Astrocyte (in vitro differentiated cells and primary cell): ENCODE measurements around the gene SYNGR1. TPM values are rescaled to one million over a fixed set of nuclear protein-coding genes. Genes with fewer than 3 reads are reported as not detected.

Experiments used
- DNase-seq: peaks from one replicate; pipeline ENCODE4 v3.0.0-alpha.2; 2010; ENCODE audit warnings: low read depth
- FAIRE-seq: peaks from 2 replicates; lab custom pipeline; 2011; peaks lifted over from hg19 to GRCh38; lab: Jason Lieb, UNC
- H2AFZ ChIP-seq: 2 replicates; pipeline ENCODE4 v1.6.0; 2012; ENCODE audit warnings: low read depth, low read length, inconsistent platforms
- H3K27ac ChIP-seq: 2 replicates; pipeline ENCODE4 v1.5.1; 2011; ENCODE audit warnings: low read depth, low read length, inconsistent platforms
- H3K27me3 ChIP-seq: 2 replicates; pipeline ENCODE4 v1.6.0; 2011; ENCODE audit warnings: low read length, inconsistent platforms; ENCODE audit not compliant: insufficient read depth
- H3K36me3 ChIP-seq: 2 replicates; pipeline ENCODE4 v1.5.1; 2011; ENCODE audit warnings: low read length, inconsistent platforms; ENCODE audit not compliant: insufficient read depth
- H3K4me1 ChIP-seq: 2 replicates; pipeline ENCODE4 v1.5.1; 2011; ENCODE audit warnings: low read length, inconsistent platforms; ENCODE audit not compliant: insufficient read depth
- H3K4me2 ChIP-seq: 2 replicates; pipeline ENCODE4 v1.6.0; 2012; ENCODE audit warnings: low read length, inconsistent platforms
- H3K4me3 ChIP-seq: 2 replicates; pipeline ENCODE4 v1.5.1; 2011; ENCODE audit warnings: low read depth, mild to moderate bottlenecking, low read length, inconsistent platforms; ENCODE audit not compliant: insufficient read depth
- H3K79me2 ChIP-seq: 2 replicates; pipeline ENCODE4 v1.6.0; 2012; ENCODE audit warnings: mild to moderate bottlenecking, low read length, inconsistent platforms; ENCODE audit not compliant: insufficient read depth
- H3K9ac ChIP-seq: 2 replicates; pipeline ENCODE4 v1.6.0; 2012; ENCODE audit warnings: mild to moderate bottlenecking, low read length, inconsistent platforms
- H3K9me3 ChIP-seq: 2 replicates; pipeline ENCODE4 v1.5.1; 2012; ENCODE audit warnings: low read depth, mild to moderate bottlenecking, low read length, inconsistent platforms; ENCODE audit not compliant: insufficient read depth
- H4K20me1 ChIP-seq: 2 replicates; pipeline ENCODE4 v1.6.0; 2012; ENCODE audit warnings: low read length, inconsistent platforms; ENCODE audit not compliant: insufficient read depth
- H3K27ac Mint-ChIP-seq: one replicate; pipeline ENCODE4 v1.8.0; 2021; ENCODE audit warnings: mild to moderate bottlenecking, mixed read lengths; ENCODE audit not compliant: unreplicated experiment
- H3K27me3 Mint-ChIP-seq: one replicate; pipeline ENCODE4 v1.8.0; 2021; ENCODE audit warnings: low read depth, mixed read lengths; ENCODE audit not compliant: unreplicated experiment
- H3K36me3 Mint-ChIP-seq: one replicate; pipeline ENCODE4 v1.8.0; 2021; ENCODE audit warnings: low read depth, mixed read lengths; ENCODE audit not compliant: unreplicated experiment
- H3K4me1 Mint-ChIP-seq: one replicate; pipeline ENCODE4 v1.8.0; 2021; ENCODE audit warnings: low read depth, mixed read lengths; ENCODE audit not compliant: unreplicated experiment
- H3K4me3 Mint-ChIP-seq: one replicate; pipeline ENCODE4 v1.8.0; 2021; ENCODE audit warnings: mild to moderate bottlenecking, moderate library complexity, mixed read lengths; ENCODE audit not compliant: unreplicated experiment
- H3K9me3 Mint-ChIP-seq: one replicate; pipeline ENCODE4 v1.8.0; 2021; ENCODE audit warnings: mild to moderate bottlenecking, mixed read lengths; ENCODE audit not compliant: unreplicated experiment
- CTCF ChIP-seq: IDR thresholded peaks from 2 replicates; pipeline ENCODE4 v1.5.1; 2011; ENCODE audit warnings: low read depth, mild to moderate bottlenecking, inconsistent platforms, low read length, moderate library complexity; ENCODE audit not compliant: insufficient read depth
- EZH2 ChIP-seq: IDR thresholded peaks from 2 replicates; pipeline ENCODE4 v1.6.1; 2012; ENCODE audit warnings: mild to moderate bottlenecking, low read length, inconsistent platforms; ENCODE audit not compliant: insufficient read depth
- total RNA-seq: library from RNA; stranded (reverse); gene quantifications from 2 replicates; pipeline ENCODE4 v1.2.1, GENCODE V29; 2021

SYNGR1 gene
- total RNA-seq, 1 donor from 2014 or later = 12.0 TPM

- FAIRE-seq = no peak
- TF ChIP-seq EZH2 (no peak), CTCF (peak; percentile 21)
- no peaks in the 10 kb centered on the region for H3K36me3 ChIP-seq
- H3K9ac ChIP-seq = peak overlapping the region; percentile 67
- H3K79me2 ChIP-seq = peaks cover 44% of the 10 kb centered on the region
- H3K9me3 ChIP-seq = no peaks in the 10 kb centered on the region
- peak overlapping the region; percentile 61 for H2AFZ ChIP-seq
- peaks cover 7% of the 10 kb centered on the region for H4K20me1 ChIP-seq
- Mint-ChIP-seq H3K36me3 (peaks cover 12% of the 10 kb centered on the region), H3K4me1 (peaks cover 7% of the 10 kb centered on the region), H3K27me3 (no peaks in the 10 kb centered on the region), H3K4me3 (no peak overlapping the region), H3K27ac (no peak overlapping the region), H3K9me3 (no peaks in the 10 kb centered on the region)
- peak overlapping the region; percentile 72 for H3K27ac ChIP-seq
- peak; percentile 81 for DNase-seq
- peaks cover 14% of the 10 kb centered on the region for H3K4me1 ChIP-seq
- H3K4me3 ChIP-seq = peak overlapping the region; percentile 45
- peak overlapping the region; percentile 83 for H3K4me2 ChIP-seq
- H3K27me3 ChIP-seq = no peaks in the 10 kb centered on the region
These were observed 55.7 kb downstream of the SYNGR1 start for GRCh38 chr22:39405346-39406085.

GRCh38 chr22:39408173-39408572, 58.4 kb downstream of the SYNGR1 start:
- H3K9me3 ChIP-seq = no peaks in the 10 kb centered on the region
- no peaks in the 10 kb centered on the region for H3K27me3 ChIP-seq
- H4K20me1 ChIP-seq = peaks cover 7% of the 10 kb centered on the region
- no peak overlapping the region for H3K4me2 ChIP-seq
- Mint-ChIP-seq H3K9me3 (no peaks in the 10 kb centered on the region), H3K27me3 (no peaks in the 10 kb centered on the region), H3K27ac (no peak overlapping the region), H3K4me3 (no peak overlapping the region), H3K36me3 (peaks cover 5% of the 10 kb centered on the region), H3K4me1 (peaks cover 7% of the 10 kb centered on the region)
- H3K4me1 ChIP-seq = peaks cover 14% of the 10 kb centered on the region
- no peak overlapping the region for H3K4me3 ChIP-seq
- H3K36me3 ChIP-seq = no peaks in the 10 kb centered on the region
- H3K79me2 ChIP-seq = peaks cover 21% of the 10 kb centered on the region
- no peak for TF ChIP-seq CTCF
- TF ChIP-seq EZH2 = no peak
- DNase-seq (no peak), FAIRE-seq (no peak)
- H3K27ac ChIP-seq = no peak overlapping the region
- H3K9ac ChIP-seq = no peak overlapping the region
- H2AFZ ChIP-seq = no peak overlapping the region

- Histone ChIP-seq H3K9ac (no peak overlapping the region), H3K4me2 (no peak overlapping the region), H3K27ac (no peak overlapping the region), H3K27me3 (no peaks in the 10 kb centered on the region), H3K79me2 (peaks cover 19% of the 10 kb centered on the region), H3K9me3 (no peaks in the 10 kb centered on the region), H3K4me3 (no peak overlapping the region), H3K36me3 (no peaks in the 10 kb centered on the region), H4K20me1 (peaks cover 9% of the 10 kb centered on the region), H2AFZ (no peak overlapping the region), H3K4me1 (peaks cover 14% of the 10 kb centered on the region)
- no peak for FAIRE-seq
- TF ChIP-seq CTCF (no peak), EZH2 (no peak)
- no peak for DNase-seq
- Mint-ChIP-seq H3K9me3 (no peaks in the 10 kb centered on the region), H3K4me3 (no peak overlapping the region), H3K27ac (no peak overlapping the region), H3K36me3 (peaks cover 7% of the 10 kb centered on the region), H3K4me1 (peaks cover 7% of the 10 kb centered on the region), H3K27me3 (no peaks in the 10 kb centered on the region)
These were observed 59.0 kb downstream of the SYNGR1 start for GRCh38 chr22:39408807-39409206.
